ENCODE measurements around the gene ARHGAP18. TPM values are rescaled to one million over a fixed set of nuclear protein-coding genes. Genes with fewer than 3 reads are reported as not detected.
A peak's percentile ranks its signal among the peaks of the same experiment; 100 is the strongest.

ARHGAP18 gene
- total and polyA plus RNA-seq, 10 donors, result 4.6 to 18.7 (median 15.4) TPM

DNA sequence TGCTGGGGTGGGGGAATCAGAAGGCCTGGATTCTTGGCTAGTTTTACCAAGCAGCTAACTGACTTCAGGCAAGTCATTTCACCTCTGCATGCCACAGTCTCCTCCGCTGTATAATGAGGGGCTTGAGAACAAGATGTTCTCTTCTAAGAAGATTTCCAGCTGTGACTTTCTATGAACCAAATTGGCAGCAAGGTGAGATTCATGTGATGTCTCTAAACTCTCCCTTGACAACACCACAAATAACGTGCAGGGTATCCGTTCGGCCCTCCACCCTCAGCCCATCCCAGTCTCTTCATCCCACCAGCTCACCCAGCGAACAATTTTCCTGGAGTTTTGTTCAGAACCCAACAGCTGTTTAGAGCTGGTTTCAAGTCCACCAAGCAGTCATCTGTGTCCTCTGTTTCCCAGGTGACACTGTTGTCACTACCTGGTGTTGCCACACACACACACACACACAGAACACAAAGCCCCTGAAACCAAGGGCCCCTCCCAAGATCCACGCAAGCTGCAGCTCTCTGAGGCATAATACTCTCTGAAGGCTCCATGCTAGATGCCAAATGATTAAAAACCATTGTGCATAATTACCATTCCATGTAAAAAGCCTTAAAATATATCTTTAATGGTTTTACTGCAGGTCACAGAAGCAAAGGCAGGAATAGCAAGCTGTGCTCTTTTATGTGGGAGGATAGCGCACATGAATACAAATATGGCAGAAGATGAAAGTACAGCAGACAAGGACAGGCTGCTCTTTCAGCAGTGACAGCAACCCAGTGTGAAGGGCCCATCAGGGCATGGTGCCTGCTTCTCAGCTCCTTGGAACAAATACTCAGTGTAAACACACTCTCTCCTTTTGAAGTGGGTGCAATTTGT is 48.2 kb downstream of the ARHGAP18 start:
- DNase-seq, result no peak
- 91 to 94% (median 92%) methylated on average over 7 of the region's 7 CpGs for WGBS, 5 donors
- H3K4me3 ChIP-seq, result no peak overlapping the region
- intact Hi-C loops (cut with DNase I; ENCODE audit: low total_unique reads), result no loop called here
- H3K9me3 ChIP-seq, result no peaks in the 10 kb centered on the region
- TF ChIP-seq CTCF (IDR thresholded peaks at IDR 0.05 in 8 of 11, conservative IDR thresholded peaks at IDR 0.05 in 3 of 11) (no peak), POLR2AphosphoS5 (IDR thresholded peaks at IDR 0.05) (no peak)
- H3K36me3 ChIP-seq, result no peaks in the 10 kb centered on the region
- H3K4me1 ChIP-seq, result peaks cover 0 to 38% (median 7%) of the 10 kb centered on the region in 6 donors
- peak overlapping the region in 3 of 8 donors; percentile 38 to 51 (median 42) for H3K27ac ChIP-seq
- H3K27me3 ChIP-seq (replicated peaks in 1 of 7), result no peaks in the 10 kb centered on the region

- Histone ChIP-seq H3K4me3 (peak overlapping the region in 6 of 8 donors; percentile 10 to 52 (median 22)), H3K9me3 (no peaks in the 10 kb centered on the region), H3K27me3 (replicated peaks in 1 of 7) (no peaks in the 10 kb centered on the region), H3K27ac (peak overlapping the region; percentile 36 to 81 (median 59)), H3K36me3 (no peaks in the 10 kb centered on the region), H3K4me1 (peaks cover 0 to 31% (median 7%) of the 10 kb centered on the region in 6 donors)
- no peak for TF ChIP-seq POLR2AphosphoS5 (IDR thresholded peaks at IDR 0.05)
- TF ChIP-seq CTCF (IDR thresholded peaks at IDR 0.05 in 8 of 11, conservative IDR thresholded peaks at IDR 0.05 in 3 of 11), result no peak
- TF ChIP-seq POLR2A (IDR thresholded peaks at IDR 0.05), result no peak
- DNase-seq, result no peak
- WGBS, 5 donors, result 71 to 92% (median 83%) methylated on average over 2 of the region's 2 CpGs
- intact Hi-C loops (cut with DNase I; ENCODE audit: low total_unique reads), result no loop called here
Observed at GRCh38 chr6:129660346-129660676, 49.7 kb downstream of the ARHGAP18 start.

GRCh38 chr6:129659590-129660345 is 50.2 kb downstream of the ARHGAP18 start:
- peak in 1 of 3 donors; percentile 40 for TF ChIP-seq POLR2AphosphoS5 (IDR thresholded peaks at IDR 0.05)
- TF ChIP-seq CTCF (IDR thresholded peaks at IDR 0.05 in 8 of 11, conservative IDR thresholded peaks at IDR 0.05 in 3 of 11), result no peak
- TF ChIP-seq POLR2A (IDR thresholded peaks at IDR 0.05), result no peak
- 84 to 87% (median 84%) methylated on average over 14 of the region's 14 CpGs for WGBS, 5 donors
- Histone ChIP-seq H3K36me3 (no peaks in the 10 kb centered on the region), H3K27me3 (replicated peaks in 1 of 7) (no peaks in the 10 kb centered on the region), H3K9me3 (no peaks in the 10 kb centered on the region), H3K4me1 (peaks cover 0 to 31% (median 7%) of the 10 kb centered on the region in 6 donors), H3K4me3 (peak overlapping the region in 5 of 8 donors; percentile 12 to 52 (median 27)), H3K27ac (peak overlapping the region; percentile 36 to 81 (median 59))
- DNase-seq, result no peak
- intact Hi-C loops (cut with DNase I; ENCODE audit: low total_unique reads), result no loop called here

DNA sequence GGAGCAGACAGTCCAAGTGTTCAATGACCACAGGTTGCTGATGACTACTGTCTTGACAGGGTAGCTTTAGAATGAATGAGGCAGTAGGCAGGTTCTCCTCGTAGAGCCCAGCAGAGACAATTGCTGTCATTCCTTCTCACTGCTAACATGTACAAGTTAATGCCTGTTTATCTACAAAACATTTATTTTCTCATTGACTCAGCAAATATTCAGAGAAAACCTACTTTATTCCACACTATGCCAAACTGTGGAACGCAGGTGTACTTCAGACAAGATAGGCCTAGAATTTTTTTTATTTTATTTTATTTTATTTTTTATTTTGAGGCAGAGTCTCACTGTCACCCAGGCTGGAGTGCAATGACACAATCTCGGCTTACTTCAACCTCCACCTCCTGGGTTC is 50.8 kb downstream of the ARHGAP18 start:
- no peak for DNase-seq
- Histone ChIP-seq H3K27ac (peak overlapping the region in 1 of 8 donors; percentile 76), H3K4me1 (peaks cover 0 to 31% (median 7%) of the 10 kb centered on the region in 6 donors), H3K27me3 (replicated peaks in 1 of 7) (no peaks in the 10 kb centered on the region), H3K4me3 (no peak overlapping the region), H3K36me3 (no peaks in the 10 kb centered on the region), H3K9me3 (no peaks in the 10 kb centered on the region)
- intact Hi-C loops (cut with DNase I; ENCODE audit: low total_unique reads), result no loop called here
- WGBS, 5 donors, result 91 to 99% (median 94%) methylated on average over 3 of the region's 3 CpGs
- no peak for TF ChIP-seq CTCF (IDR thresholded peaks at IDR 0.05 in 8 of 11, conservative IDR thresholded peaks at IDR 0.05 in 3 of 11)

All from spleen (tissue), 11 donors.